HG03108 (cell line): Measurements from ENCODE around the gene LCOR.

Experiments used
- ATAC-seq: cut with Tn5 transposase; IDR thresholded peaks from one replicate; pipeline ENCODE4 v1.9.1; 2021; ENCODE audit warnings: moderate library complexity; ENCODE audit not compliant: unreplicated experiment

The LCOR gene

DNA sequence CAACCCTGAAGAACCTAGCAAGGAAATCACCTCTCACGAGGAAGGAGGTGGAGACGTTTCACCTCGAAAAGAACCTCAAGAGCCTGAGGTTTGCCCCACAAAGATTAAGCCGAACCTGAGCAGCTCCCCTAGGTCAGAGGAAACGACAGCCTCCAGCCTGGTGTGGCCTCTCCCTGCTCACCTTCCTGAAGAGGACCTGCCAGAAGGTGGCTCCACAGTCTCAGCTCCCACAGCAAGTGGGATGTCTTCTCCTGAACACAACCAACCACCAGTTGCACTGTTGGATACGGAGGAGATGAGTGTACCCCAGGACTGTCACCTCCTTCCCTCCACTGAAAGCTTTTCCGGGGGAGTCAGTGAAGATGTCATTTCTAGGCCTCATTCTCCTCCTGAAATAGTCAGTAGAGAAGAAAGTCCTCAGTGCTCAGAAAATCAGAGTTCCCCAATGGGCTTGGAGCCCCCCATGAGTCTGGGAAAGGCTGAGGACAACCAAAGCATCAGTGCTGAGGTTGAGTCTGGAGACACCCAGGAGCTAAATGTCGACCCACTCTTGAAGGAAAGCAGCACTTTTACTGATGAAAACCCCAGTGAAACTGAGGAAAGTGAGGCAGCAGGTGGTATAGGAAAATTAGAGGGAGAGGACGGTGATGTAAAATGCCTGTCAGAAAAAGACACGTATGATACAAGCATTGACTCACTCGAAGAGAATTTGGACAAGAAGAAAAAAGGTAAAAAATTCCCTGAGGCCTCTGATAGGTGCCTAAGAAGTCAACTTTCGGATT is 150.2 kb downstream of the LCOR start:
- ATAC-seq, result no peak

DNA sequence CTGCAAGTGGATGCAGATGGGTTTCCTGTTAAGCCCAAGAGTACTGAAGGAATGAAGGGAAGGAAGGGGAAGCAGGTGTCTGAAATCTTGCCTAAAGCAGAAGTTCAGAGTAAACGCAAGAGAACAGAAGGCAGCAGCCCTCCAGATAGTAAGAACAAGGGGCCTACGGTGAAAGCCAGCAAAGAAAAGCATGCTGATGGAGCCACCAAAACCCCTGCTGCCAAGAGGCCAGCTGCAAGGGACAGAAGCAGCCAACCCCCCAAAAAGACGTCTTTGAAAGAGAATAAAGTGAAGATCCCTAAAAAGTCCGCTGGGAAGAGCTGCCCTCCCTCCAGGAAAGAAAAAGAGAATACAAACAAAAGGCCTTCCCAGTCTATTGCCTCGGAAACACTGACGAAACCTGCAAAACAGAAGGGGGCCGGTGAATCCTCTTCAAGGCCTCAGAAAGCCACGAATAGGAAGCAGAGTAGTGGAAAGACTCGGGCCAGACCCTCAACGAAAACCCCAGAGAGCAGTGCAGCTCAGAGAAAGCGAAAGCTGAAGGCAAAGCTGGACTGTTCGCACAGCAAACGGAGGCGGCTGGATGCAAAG is 152.5 kb downstream of the LCOR start:
- peak; percentile 59 for ATAC-seq

DNA sequence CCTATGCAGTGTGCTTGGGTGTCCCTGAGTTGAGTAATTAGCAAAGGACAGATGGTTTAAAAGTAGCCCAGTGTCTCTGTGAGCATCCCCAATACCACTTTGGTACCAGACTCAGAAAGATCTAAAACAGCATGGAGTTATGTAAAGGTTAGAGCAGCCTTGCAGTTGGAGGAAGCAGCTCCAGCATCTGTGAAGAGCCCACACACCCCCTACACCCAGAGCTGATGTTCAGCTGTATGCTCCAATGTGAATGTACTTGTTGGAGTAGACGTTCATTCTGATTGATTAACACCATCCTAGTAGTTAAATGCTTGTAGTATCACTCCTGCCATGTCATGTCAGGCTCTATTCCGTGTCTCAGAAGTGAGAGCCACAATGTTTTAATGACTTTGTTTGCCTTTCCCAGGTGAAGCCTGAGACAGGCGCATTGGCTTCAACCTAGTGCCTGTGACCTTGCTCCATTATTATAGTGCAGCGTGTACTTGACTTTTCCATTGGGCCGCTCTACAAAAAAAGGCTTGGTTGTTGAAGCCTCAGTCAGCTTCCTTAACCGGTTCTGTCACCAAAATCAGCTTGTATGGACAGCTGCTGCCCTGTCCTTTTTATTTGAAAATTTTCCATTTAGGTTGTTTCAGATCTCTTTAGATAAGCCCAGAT is 154.2 kb downstream of the LCOR start:
- no peak for ATAC-seq

DNA sequence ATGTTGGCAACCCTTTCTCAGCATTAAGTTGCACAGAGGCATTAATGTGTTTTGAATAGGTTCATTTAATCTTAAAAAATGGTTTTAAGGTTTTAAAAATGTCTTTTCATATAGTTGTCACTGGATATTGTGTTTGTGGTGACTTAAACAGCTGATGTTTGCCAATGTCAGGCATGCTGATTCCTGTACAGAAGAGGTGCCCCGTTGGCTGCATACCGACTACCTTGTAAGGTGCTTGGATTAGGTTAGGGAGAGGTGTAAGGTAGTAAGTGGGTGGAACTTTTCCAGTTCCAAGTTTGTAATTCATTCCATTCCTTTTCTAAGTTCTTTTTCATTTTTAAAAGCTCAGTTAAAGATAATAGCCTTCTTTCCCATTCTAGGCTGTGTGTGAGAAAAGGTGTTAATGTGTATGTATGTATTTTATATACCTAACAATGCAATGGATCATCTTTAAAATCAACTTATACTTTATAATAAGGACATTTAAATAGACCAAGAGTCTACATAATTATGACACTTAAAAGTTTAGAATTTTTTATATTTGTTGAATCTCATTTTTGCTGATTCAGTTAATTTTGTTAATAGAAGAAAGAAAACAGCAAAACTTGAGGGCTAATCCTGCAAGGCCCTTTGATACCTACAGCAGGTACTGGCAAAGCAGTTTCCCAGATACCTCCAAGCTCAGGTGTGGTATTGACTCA is 155.2 kb downstream of the LCOR start:
- no peak for ATAC-seq

DNA sequence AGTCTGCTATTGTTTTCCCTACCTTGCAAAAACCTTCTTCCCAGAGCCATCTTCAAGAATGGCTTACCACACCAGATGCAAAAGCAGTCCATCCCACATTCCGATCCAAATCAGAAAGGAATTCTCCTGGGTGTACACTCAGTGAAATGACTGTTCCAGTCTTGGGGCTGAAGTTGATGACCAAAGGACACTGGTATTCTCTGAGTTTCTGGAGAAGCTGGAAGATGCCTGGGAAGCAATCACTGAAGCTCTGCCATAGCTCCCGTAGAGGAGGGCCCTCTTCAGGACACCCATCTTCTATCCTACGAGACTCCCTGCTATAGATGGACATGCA is 155.7 kb downstream of the LCOR start:
- no peak for ATAC-seq

DNA sequence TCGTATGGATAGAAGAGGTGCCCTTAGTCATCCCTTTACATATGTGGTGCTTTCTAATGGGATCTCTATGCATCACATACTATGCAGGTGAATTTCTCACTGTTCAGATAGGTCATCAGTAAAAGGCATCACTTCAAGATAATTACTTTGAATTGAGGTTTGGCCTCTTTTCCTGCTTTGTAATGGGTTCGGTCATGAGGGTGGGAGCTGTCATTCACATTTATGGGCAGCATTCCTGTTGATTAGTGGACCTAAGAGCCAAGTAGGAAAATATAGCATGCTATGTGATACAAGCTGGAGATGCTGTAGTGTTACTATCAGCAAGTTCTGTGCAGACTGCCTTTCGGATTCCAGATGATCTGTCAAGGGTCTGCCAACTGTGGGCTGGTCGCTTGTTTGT is 156.3 kb downstream of the LCOR start:
- ATAC-seq, result no peak

DNA sequence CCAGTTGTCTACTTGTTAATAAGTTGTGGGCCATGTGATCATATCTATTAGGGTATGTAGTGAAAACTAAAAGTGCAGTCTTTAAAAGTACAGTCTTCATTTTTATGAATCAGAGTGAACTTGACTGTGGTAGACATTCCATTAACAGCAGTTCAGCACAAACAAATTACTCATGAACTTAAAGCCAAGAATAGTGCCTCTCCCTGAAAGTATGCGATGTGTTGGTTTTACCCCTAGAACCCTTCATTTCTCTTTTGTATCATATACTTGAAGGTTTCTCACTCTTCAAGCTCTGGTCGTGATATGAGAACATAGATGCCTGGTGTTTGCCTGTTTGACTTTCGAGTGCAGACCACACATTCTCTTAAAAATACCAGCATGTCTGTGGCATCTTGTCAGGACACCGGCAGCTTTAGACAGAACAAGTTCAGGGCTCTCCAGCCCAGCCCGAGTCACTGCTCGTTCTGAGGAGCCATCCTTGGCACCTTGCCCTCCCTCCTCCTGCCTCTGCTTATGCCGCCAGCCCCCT is 159.3 kb downstream of the LCOR start:
- ATAC-seq, result no peak

DNA sequence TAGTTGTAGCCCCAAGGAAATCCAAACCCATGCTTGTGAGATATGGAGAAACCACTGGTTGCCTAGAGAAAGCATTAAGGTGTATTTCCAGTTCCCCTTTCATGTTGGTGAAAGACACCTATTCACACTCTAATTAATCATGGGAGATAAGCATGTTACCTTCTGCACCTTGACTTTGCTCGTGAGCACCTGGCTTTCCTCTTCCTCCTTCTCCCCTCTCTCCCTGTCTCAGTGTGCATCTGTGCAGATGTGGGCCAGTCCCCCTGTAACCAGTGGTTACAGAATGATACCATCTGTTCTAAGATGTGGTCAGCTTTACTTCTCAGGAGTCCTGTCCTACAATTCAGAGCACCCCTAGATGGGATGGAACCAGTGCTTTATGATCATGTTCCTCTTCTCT is 160.6 kb downstream of the LCOR start:
- peak; percentile 48 for ATAC-seq

DNA sequence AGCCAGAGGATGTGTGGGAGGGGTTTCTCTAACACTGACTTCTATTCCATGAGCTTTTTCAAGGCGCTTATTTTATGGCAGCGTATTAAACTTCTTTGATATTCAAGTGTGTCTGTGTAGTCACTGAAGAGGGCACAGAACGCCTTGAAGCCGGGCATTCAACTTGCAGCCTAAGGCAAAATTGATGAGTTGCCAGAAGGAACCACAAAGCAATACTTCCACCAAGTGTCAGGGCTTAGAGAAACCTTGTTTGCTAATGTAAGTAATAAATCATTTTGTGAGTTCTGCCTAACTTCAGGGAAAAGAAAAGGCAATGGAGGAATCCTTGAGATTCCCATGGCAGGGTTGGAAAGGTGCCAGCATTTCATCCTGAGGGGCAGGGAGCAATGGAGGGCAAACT is 163.8 kb downstream of the LCOR start:
- no peak for ATAC-seq

DNA sequence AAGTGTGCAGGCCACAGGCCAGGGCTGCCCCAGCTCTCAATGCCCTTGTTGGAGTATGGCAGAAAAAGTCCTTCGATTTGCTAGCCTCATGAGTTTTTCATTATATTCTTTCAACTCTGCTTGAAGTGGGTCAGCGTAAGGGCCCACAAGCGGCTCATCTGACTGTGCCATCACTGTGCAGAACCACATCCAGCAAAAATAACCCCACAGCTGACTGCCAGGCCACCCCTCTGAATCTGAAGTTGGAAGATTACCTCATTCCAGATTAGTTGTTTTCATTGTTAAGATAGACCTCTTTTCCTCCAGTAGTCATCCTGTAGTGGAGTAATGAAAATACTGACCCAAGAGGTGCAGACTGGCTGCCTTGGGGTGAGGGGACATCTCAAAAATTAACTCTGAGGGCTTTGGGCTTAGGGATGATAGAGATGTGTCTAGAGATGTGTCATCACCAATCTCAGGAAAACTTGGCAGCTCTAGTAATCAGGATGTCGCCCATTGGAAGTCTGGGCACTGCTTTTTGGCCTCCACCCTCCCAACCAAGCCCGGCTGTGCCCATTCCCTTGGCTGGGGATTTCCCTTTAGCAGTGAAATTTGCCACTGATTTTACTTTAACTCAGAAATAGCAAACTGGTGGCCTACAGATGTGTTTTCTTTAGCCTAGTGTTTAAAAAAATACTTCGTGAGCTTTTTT is 164.3 kb downstream of the LCOR start:
- no peak for ATAC-seq

DNA sequence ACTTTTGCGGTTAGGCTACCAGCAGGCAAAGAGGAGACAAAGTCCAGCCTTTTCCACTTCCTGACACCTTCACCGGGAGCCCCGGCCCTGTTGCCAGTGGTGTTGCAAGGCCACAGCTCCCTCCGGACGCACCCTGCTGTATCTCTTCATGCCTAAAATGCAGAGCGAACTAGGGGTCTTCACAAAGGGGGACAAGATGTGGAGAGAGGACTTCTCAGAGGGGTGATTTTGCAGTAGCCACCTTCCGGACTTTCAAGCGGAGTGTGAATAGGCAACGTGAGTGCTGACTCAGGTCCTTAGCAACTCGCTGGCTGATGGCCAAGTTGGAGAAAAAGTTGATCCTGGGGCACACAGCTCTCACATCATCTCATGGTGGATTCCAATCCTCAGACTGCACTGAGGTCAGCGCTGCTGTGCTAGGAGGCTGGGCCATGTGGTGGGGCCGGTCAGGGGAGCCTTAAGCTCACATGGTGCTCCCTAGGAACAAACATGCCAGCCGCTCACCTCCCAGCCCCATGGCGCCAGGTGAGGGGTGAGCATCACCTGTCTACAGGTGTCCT is 166.3 kb downstream of the LCOR start:
- ATAC-seq, result no peak

DNA sequence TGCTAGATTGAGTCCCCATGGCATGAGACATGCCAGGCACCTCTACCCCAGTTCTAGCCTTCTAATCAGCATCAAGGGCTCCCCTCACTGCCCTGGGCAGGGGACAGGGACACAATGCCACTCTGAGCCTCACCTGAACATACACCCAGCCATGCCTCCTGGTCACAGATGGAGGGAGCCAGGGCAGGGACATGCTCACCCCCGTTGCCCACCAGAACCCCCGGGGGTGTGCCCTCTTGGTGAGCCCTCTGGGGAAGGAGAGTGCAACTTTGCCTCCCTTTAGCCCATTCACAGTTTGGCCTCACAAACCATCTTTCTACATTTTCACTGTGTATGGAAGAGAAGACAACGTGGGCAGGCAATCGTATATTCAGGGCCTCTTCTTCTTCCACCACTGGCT is 167.2 kb downstream of the LCOR start:
- no peak for ATAC-seq

DNA sequence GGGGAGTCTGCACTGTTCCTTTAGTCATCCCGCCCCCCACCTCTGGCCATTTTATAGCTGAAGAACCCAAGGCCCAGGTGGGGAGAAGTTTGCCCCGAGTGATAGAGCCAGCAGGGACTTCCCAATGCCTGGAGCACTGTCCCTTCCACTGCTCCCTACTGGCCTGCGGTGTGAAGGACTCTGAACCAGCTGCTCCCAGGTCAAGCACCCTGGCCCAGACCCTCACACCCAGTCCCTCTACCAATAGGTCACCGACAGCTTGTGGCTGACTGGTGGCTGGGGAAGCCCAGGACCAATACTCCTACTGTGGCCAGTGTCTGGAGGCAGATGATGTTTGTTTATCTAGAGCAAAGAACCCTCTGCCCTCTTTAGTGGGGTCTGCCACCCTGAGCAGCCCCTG is 167.9 kb downstream of the LCOR start:
- no peak for ATAC-seq

DNA sequence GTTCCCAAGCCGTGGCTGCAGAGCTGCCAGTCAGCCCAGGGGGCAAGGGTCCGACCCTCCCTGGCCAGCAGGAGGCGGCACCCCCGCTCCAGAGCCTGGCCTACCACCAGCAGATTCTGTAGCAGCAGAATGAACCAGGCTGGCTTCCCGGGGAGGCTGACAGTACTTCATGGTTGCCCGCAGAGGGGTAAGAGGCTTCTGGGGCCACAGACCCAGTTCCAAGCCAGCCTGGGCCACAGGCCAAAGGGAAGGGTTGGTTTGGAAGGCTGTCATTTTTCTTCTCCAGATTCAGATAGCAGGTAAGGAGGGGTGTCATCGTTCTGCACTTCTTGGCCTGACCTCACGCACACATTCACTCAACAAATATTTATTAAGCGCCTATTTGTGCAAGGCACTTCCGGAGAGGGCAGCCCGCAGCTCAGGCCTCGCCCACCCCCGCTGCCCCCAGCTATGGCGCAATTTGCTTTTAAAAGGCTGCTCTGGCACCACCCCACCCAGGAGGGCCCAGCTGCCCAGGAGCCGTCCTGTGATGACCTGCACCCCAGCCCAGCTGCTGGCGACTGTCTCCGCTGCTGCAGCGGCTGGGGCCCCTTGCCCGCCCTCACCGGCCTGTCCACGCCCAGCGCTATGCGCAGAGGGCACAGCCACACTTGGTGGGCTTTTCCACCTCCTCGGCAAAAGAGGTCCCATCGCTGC is 168.5 kb downstream of the LCOR start:
- ATAC-seq, result no peak

DNA sequence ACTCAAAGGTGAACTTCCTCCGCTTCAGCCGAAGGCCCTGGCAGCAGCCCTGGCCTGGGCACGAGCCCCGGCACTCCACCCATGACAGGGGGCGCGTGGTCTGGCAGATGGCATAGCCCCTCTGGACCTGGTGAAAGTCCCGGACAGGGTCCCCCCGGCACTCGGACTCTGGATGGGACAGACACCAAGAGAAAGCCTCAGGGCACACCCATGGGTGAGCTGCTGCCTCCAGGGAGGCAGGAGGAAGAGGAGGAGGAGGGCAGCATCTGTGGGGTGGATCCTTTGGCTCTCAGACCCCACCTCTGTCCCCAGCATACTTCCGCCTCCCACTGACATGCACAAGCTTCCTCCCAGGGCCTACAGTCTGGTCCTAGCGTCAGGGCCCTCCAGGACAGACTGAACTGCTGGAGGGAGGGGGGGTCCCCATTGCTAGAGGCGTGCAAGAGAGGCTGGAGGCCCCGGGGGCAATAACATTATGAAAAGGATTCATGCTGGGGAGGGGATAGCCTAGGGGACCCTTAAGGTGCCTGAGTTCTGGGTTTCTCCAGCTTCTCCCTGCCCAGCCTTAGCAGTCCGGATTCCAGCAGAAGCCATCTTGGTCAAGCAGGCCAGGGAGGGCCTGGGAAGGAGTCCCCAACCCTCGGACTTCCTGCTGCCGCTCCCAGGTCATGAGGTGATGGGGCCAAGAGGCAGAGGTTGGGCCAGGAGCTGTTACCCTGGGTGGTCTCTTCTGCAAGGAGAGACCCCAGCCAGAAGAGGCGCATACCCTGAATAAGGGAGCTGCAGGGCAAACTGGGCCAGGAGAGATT is 169.3 kb downstream of the LCOR start:
- no peak for ATAC-seq

DNA sequence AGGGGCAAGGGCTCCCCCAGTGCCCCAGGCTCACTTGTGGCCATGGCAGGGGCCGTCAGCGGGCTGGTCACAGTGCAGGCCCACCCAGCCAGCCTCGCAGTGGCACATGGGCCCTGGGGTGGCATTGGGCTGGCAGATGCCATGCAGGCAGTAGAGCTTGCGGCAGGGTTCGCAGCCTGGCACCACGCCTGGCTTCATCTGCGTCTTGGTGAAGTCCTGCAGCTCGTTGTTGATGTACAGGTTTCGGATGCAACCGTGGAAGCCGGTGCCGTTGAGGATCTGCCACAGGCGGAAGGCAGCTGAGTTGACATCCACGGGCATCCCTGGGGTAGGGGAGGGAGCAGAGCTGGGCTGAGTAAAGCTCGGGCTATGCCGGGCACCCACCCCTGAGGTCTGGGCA is 170.6 kb downstream of the LCOR start:
- ATAC-seq, result no peak

DNA sequence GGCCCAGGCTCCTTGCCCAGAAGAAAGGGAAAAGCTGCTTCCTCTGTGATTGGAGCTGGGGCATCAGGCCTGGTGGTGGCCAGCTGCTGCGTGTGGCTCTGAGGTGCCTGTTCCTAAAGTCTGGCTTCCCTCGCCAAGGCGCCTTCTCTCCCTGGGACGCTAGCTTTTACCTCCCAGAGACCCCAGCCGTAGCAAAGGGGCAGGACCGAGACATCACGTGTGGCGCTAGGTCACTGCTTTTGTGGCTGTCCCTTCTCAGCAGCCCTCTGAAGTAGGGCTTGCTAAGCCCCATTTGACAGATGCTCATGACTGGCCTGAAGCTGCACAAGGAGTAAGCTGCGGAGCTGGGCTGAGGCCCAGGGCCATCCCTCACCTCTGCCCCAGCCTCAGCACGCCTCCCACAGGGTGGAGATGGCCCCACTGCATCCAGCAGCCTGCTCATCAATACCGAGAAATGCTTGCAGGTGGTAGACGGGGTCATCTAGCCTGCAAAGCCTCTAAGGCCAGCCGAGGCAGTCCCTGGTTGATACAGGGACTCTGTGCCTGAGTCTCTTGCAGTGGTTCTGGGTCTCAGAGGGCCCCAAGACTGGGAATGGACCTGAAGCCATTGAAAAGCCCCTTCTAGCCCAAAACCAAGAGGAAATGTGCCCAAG is 171.2 kb downstream of the LCOR start:
- ATAC-seq, result no peak

DNA sequence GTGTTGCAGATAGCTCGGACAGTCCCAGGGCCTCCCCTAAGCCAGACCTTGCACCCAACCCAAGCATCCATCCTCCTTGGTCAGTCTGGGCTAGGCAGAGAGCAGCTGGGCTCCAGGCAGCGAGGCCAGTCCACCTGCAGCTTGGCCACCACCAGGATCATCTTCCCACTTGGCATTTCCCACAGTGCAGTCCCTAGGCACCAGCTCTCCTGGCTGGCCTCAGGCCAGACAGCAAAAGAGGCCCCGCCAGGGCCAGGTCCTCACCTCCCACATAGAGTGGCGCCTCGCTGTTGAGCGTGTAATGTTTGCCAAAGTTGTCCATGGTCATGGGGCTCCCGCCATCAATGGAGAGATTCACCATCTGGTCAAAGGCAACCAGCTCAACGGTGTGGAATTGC is 171.7 kb downstream of the LCOR start:
- no peak for ATAC-seq

DNA sequence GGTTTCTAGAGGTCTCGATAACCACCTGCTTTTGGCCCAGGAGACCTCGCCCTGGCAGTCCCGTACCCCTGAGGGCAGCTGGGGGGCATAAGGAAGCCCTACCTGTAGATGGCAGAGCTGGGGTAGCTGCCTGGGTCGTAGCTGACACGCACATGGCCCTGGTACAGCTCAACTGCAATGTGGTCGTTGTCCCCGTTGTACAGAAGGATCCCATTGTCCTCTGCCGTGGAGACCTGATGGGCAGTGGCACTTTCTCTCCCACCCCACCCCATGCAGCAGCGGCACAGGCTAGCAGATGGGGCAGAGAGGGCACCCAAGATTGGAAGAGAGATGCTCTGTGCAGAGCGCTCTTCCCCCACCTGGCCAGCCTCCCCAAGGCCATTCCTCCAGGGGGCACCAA is 172.5 kb downstream of the LCOR start:
- no peak for ATAC-seq
